GM18909 (cell line): Measurements from ENCODE around the gene FOXO6.

Experiments used
- ATAC-seq: cut with Tn5 transposase; IDR thresholded peaks from one replicate; pipeline ENCODE4 v1.9.1; 2021; ENCODE audit warnings: mild to moderate bottlenecking; ENCODE audit not compliant: unreplicated experiment, poor library complexity

The FOXO6 gene

DNA sequence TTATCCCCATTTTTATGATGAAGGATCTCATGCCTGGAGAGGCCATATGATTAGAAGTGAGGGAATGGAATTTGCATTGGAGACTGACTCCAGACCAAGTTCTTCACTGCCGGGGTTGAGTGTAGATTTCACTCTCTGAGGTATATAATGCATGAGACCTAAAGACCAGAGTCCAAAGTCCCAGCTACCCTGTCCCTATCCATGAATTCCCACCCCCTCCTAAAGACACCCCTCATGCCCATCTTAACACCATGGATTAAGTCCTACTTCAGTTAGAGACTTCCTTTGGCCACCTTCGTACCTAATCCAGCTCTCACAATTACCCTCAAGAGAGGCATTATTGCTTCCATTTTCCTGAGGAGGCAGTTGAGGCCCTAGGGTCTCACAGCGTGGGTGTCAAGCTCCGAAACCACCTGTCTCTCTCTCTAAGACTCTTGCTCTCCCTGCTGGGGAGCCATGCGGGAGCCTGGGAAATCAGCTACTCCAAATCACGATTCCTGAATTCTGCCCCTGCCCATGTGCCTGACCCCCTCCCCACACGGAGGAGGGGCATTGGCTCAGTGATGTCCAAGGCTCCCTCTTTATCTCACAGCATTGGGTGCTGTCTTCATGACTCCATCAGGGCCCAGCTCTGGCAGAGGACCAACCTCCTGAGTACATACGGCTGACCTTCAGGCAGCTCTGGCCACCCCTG lies 11.7 kb upstream of the FOXO6 start:
- ATAC-seq: no peak

DNA sequence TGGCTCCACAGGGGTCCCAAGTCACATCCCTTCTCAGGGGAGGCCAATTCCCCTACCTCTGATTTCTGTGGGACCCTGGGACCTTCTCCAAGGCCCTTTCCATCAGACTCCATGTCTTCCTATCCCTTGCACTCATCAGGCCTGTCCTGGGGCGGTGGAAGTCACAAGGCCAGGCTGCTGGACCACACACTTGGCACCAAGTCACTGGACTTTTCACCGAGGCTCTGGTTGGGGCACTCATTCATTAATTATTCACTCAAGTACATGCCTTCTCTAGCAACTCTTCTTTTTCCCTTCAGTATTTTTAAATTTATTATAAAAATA lies 11.2 kb upstream of the FOXO6 start:
- no peak for ATAC-seq

DNA sequence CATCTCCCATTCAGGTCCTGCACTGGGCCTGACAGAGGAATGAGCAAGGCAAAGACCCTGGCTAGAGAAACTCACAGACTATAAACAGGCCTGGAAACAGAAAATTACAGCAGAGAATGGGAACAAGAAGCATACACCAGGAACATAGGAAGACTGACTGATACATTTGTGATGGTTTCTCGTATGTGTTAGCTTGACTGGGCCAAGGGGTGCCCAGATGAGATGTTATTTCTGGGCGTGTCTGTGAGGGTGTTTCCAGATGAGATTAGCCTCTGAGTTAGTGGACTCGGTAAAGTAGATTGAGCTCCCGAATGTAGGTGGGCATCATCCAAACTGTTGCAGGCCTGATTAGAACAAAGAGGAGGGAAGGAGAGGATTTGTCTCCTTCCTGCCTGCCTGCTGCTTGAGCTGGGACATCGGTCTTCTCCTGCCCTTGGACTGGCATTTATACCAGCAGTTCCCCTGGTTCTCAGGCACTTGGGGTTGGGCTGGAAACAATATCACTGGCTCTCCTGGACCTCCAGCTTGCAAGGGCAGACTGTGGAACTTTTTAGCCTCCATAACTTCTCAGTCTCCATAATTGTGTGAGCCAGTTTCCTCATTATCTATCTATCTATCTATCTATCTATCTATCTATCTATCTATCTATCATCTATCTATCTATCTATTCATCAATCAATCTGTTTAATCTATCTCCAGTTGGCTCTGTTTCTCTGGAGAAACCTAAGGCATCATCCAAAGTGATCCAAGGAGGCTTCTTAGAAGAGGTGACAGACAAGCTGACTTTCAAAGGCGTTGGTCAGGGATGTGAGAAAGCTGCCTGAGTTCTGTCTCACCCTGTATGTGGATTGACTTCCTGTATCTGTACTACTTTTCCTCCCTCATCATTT lies 9.7 kb upstream of the FOXO6 start:
- no peak for ATAC-seq

DNA sequence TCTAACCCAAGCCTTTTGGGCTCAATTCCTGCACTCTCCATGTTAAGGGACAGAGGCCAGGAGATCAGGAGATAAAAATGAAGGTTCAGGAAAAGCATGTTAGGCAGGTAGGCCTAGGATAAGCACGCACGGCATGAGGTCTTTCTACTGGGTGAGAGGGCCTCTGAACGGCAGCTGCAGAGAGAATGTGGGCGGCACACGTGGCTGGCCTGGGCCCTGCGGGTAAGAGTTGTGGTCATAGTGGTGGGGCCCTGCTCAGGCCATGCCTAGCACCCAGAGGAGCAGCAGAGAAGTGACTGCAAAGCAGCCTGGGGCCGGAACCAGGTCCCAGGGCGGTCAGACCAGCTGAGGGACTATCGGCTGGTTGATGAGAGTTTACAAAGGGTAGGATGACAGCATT lies 7.5 kb upstream of the FOXO6 start:
- ATAC-seq: peak; percentile 68

DNA sequence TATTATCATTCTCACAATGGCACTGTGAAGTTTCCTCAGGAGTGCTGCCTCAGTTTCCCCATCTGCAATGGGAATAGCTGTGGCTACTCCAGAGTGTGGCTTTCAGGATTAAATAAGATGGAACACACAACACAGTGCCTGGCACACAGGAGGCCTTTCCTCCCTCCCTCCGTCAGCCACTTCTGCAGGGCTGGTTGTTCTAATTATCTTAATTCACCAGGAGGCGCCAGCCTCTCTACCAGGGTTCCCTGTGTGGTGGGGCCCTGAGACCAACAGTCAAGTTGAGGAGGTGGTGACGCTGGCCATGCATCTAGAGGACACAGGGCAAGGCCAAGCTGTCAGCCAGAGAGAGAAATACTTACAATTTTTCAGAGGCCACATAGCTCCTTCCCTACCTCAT lies 6.3 kb upstream of the FOXO6 start:
- no peak for ATAC-seq

DNA sequence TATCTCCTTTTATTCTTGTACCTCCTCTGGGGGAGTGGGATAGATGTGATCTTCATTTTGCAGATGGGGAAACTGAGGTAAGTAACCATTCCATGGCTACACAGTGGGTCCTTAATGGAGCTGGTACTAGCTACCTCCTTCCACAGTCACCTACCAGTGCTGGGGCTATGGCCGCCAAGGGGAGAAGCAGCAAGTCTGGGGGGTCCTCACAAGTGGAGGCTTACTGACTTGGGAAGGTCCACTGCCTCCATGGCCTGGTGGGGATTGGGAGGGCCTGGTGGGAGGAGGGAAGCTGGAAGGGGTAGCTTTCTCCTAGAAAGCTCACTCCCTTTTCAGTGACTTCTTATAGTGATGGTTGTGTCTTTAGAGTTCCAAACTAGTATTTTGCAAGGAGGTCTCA lies 5.9 kb upstream of the FOXO6 start:
- no peak for ATAC-seq

DNA sequence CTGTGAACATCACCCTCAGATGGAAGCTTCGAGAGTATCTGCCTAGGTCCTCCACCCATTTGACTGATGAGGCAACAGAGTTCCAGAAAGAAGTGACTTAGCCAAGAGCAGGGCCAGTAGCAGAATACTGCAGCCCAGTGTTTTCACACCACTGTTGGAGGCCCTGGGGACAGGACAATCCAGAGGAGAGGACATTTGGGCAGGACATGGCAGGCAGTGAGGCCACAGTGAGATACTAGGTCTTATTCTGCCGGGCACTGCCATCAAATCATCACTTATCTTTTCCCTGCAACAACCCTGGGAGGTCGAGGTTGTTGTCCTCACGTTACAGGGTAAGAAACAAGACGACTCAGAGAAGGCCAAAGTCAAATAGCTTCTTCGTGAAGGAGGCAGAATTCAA lies 5.5 kb upstream of the FOXO6 start:
- ATAC-seq: no peak

DNA sequence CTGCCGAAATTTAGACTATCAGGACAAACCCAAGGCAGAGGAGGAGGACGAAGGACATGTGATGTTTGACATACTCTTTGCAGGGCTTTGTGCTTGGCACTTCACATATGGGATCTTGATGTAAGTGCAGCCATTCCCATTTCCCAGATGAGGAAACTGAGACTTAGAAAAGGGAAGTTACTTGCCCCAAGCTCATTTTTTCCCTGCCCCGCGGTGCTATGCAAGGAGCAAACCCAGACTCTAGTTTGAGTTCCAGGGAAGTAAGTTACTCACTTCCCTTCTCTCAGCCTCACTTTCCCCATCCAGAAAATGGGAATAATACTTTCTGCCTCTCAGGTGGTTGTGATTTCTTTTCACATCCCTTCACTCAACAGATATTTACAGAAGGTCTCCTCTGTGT lies 4.5 kb upstream of the FOXO6 start:
- no peak for ATAC-seq

DNA sequence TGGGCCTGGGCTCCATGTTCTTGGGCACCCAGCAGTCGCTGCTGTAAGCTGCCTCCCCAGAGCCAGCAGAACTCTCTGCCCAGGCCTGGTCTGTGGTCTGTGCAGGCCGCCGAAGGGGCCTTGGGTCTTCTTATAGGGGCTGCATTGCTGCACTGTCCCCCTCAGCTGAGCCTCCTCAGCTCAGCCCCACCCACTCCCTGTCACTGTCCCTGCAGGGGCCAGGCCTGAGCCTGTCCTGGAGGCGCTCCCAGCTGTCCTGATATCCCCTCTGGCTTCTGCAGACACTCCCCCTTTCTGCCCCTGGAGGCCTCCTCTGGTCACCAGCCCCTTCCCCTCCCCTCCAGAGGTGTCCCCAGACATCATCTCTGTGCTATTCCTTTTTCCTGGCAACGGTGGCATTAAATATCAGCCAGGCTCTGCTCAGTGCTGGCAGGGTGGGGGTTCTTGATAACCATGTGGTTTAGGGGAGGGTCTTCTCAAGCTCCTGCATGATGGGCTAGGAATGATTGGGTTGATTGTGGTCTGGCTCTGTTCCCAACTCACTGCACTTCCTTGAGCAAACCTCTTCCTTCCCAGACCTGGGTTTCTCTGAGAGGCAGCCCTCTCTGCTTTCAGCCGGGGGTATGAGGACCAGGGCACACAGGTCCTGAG lies 3.7 kb upstream of the FOXO6 start:
- no peak for ATAC-seq

DNA sequence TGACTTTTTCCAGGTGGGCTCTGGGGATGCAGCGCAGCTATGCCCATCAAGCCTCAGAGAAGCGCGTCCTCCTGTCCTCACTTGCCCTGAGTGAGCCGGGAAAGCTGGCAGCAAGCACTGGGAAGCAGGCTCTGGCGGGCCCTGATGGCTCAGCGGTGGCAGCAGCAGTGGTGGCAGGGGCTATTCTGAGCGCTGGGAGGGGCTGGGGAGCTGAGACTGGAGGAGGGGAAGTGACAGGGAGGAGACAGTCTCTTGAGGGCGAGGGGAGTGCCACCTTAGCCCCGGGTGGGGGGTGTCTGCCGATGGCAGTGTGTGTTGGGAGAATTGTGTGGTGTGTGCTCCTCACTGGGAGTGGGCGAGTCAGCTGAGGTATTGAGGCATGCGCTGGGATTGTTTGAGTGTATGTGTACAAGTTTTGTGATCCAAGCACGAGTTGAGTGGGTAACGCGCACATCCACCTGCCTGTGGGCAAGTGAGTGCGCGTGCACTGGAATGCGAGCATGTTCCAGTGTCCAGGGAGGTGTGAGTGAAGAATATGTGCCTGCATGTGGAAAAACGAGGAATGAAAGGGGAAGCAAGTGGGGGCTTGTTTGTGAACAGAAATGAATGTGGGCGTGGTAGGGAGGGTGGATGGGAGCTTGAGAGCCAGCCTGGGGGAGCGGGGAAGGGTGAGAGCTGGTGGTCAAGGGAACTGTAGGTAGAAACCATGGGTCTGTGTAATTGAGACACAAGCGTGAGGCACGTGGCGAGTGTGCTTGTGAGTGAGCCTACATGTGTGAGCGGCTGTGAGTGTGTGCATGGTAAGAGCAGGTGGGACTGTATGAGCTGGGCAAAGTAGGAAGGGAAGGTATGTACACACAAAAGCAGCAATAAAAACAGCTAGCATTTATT lies 2.9 kb upstream of the FOXO6 start:
- ATAC-seq: no peak

DNA sequence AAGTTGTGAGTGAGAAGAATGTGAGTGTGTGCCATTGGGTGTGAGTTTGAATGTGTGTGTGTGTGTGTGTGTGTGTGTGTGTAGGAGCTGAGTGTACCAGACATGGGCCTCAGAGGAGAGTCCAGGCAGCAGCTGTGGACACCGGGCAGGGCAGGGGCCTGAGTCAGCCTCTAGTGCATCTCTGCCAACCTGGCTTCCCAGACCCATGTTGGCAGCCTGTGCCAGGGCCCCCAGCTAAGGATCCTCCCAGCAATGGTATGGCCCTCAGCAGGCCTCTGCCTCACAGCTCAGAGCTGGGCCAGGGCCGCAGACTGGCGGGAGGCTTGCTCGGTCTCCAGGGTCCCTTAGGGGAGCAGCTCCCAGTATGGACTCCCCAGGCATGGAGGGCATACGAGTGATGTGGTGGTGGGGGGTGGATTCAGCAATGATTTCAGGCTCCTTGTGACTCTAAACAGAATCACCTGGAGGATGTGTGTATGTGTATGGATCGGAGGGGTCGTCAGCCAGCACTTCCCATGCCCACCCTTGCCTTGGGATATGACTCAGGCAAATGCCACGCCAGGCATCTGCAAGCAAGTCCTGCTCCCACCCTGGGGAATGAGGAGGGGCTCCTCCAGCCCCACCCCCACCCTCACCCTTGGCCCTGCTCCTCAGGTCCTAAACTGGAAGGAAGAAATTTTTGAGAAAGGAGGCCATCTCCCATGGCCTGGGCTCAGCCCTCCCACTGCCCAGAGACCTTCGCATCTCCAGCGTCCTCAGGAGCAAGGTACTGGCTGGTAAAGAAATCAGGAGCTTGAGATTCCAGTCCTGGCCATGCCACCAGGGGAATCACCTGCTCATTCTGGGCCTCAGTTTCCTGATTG lies 1.8 kb upstream of the FOXO6 start:
- ATAC-seq: no peak

DNA sequence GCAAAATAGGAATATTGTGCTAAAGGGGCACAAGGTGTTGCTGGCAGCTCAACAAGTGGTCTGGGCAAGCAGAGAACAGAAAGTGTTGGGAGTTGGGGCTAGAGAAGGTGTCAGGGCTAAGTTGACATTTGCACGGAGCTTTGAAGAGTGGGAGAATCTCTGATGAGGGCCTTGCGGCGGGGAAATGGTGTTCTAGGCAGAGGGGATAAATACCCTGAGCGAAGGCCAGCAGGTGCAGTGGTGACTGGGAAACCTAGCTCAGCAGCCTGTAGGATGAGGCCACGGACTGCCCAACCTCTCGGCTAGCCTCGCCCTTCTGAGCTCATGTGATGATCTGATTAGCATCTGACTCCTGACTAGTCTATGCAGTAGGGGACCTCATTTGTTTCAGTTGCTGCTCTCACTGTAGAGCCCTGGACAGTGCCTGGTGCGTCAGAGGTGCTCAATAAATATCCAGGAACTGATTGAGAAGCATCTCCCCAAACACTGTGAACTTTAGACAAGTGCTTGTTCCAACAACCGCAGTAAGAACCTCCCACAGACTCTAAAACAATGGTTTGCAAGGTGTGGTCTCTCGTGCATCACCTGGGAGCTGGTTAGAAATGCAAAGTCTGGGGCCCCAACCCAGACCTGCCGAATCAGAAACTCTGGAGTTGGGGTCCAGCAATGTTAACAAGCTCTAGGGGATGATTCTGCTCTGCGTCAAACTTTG lies 1.0 kb upstream of the FOXO6 start:
- ATAC-seq: no peak

DNA sequence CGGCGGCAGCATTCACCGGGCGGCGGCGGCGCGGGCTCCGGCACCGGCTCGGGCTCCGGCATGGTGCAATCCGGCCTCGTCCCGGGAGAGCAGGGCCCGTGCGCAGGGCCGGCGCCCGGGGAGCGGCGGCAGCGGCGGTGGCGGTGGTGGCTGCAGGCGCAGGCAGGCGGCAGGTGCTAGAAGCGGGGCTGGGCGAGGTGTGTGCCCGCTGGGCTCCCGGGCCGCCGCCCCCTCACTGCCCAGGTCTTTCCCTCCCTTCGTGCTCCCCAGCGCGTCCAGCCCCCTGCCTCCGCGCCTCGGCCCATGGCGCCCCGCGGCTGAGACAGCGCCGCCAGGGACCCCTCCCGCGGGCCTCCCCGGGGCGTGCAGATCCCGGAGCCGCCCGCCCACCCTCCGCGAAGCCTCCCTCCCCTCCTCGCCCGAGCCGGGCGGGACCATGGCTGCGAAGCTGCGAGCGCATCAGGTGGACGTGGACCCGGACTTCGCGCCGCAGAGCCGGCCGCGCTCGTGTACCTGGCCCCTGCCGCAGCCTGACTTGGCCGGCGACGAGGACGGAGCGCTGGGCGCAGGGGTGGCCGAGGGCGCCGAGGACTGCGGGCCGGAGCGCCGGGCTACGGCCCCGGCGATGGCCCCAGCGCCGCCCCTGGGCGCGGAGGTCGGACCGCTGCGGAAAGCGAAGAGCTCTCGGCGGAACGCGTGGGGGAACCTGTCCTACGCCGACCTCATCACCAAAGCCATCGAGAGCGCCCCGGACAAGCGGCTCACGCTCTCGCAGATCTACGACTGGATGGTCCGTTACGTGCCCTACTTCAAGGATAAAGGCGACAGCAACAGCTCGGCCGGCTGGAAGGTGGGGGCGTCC lies 492 bp downstream of the FOXO6 start:
- peak; percentile 31 for ATAC-seq

DNA sequence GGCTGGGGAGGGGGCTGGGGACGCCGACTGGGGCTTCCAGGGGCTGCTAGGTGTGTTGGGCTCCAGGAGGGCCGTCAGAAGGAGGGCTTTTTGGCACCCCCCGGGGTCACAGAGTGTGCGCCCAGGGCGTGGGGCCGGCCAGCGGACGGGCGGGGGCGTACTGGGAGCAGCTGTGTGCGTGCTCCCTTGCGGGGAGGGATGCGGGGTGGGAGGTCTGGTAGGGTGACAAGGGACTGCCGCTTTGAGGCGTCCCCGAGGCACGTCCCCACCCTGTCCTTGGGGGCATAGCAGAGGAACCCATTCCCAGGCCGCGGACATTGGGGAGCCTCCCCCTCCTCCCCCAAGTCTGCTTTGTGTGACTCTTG lies 1.1 kb downstream of the FOXO6 start:
- no peak for ATAC-seq

DNA sequence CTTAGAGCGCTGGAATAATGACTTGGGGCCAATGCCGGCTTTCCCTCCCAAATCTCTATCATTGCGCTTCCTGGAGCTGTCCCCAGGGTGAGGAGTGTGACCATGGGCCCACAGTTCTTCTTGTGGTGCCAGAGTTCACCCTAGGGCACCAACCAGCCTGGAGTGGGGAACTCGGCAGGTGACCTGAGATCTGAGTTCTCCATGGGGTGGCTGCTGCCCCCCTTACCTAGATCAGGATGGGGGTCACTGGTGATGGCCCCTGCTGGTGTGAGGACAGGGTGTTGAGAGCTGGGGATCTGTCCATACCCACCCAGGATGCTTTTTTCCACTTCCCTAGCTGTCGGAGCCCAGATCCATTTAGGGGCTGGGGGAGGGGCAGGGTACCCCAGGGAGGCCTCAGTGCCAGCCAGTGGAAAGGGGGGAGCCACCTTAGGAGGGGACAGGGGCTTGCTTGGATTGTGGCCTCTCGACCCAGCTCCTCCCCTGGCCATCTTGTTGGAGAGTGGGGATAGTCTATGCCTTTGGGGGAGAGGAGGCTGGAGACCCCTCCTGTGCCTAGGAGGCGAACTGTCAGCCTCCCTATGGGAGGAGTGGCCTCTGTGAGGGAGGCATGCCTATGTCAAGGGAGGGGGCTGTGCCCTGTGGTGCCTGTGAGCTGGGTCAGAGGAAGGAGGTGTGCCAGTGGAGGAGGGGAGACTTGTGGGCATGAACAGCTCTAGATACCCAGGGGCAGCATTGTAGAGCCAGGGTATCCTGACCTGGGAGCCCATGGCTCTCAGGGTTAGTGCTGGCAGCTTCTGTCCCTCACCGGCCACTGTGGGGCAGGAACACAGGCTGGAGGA lies 1.7 kb downstream of the FOXO6 start:
- no peak for ATAC-seq

DNA sequence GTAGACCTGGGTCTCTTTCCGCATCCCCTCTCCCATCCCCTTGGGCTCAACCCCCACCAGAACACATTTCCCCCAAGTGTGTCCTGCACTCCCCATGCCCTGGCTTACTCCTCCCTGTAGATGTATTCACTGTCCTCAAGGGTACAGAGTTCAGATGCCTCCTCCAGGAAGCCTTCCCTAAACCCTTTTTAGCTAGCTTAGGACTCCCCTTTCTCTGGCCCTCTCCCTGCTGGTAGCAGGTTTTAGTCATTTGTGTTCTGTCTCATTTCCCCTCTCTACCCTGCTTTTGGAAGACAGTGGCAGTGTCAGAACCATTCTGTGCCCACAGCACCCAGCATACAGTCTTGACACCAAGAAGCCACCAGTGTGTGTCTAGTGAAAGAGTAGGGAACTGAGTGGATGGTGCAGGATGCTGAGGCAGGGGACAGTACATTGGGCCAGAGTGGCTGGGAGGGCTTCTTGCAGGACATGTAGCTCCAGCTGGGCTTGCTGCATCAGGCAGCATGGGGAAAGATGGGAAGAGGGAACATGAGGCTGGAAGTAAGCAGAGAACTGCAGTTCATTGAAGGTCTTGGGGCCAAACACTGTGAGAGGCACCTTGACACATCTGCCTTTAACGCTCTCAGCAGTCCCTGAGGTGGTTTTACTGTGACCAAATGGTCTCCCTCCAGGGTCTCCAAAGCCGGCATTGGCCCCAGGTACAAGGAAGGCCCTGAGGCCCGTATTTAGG lies 2.5 kb downstream of the FOXO6 start:
- no peak for ATAC-seq
